ENCODE results near the gene PHF19. TPM values are rescaled to one million over a fixed set of nuclear protein-coding genes. Genes with fewer than 3 reads are reported as not detected.

PHF19 gene
- polyA plus RNA-seq, 1 of the 3 experiments (the other 2 are of a cell fraction) = 33.4 TPM

- TF ChIP-seq CHD2 (IDR thresholded peaks at IDR 0.05; ENCODE audit: low read length, partially characterized antibody) (no peak), MXI1 (IDR thresholded peaks at IDR 0.05; ENCODE audit: low read depth, low read length) (0 out of 2 replicates have a peak, but pooled peaks have one; percentile 5)
- peak; percentile 36 for DNase-seq
- H3K4me1 ChIP-seq (ENCODE audit: control insufficient read depth in 1 of 2, insufficient read depth in 2 of 2, low read depth in 1 of 2, low read length in 1 of 2) = peaks cover 15 to 28% of the 10 kb centered on the region in 2 experiments; a peak in 3 of 4 replicates
- 35% methylated on average over 7 of the region's 7 CpGs for WGBS (ENCODE audit: low lambda C conversion rate)
- H3K79me2 ChIP-seq (ENCODE audit: insufficient read depth) = peaks cover 26% of the 10 kb centered on the region
- peak overlapping the region; percentile 56; the same call in 1 of the 2 replicates for H2AFZ ChIP-seq (ENCODE audit: low read depth)
- ChIA-PET POLR2A (interaction anchor here (0.7 to 1.7 kb wide), 6 partner anchors 13 to 82 kb away, joined by 3 to 8 read pairs (median 4); partner anchors contain the start of gene FBXW2), CTCF (interaction anchor here (0.6 to 3.3 kb wide), 5 partner anchors 45 to 420 kb away, joined by 3 to 12 read pairs (median 3); no protein-coding TSS in a partner anchor)
- H3K9me3 ChIP-seq = no peaks in the 10 kb centered on the region
- H3K4me2 ChIP-seq = peak overlapping the region; percentile 94
- H4K20me1 ChIP-seq (ENCODE audit: insufficient read depth) = no peaks in the 10 kb centered on the region
- peaks cover 6 to 19% of the 10 kb centered on the region in 2 experiments for H3K36me3 ChIP-seq (replicated peaks in 1 of 2; ENCODE audit: control insufficient read depth in 1 of 2, insufficient read depth in 2 of 2, low read length in 1 of 2)
- no peaks in the 10 kb centered on the region for H3K27me3 ChIP-seq (ENCODE audit: insufficient read depth)
- H3K27ac ChIP-seq (ENCODE audit: low read depth in 2 of 2, low read length in 1 of 2) = peak overlapping the region; percentile 86 to 90
- H3K9me2 ChIP-seq = no peaks in the 10 kb centered on the region
- H3K9ac ChIP-seq = peak overlapping the region; percentile 99
- peaks cover 5% of the 10 kb centered on the region for H3F3A ChIP-seq (replicated peaks; ENCODE audit: insufficient read depth)
- H3K4me3 ChIP-seq (ENCODE audit: low read depth in 2 of 2, low read length in 1 of 2) = peak overlapping the region; percentile 65 to 74
These were observed 1.4 kb downstream of the PHF19 start for GRCh38 chr9:120875643-120875953.

GRCh38 chr9:120875195-120875565 is 1.8 kb downstream of the PHF19 start:
- ChIA-PET POLR2A (interaction anchor here (0.6 to 1.7 kb wide), 6 partner anchors 42 to 82 kb away, joined by 3 to 8 read pairs (median 4); partner anchors contain the start of gene FBXW2), CTCF (interaction anchor here (0.6 to 3.3 kb wide), 4 partner anchors 11 to 421 kb away, joined by 3 to 12 read pairs (median 6); no protein-coding TSS in a partner anchor)
- peak overlapping the region; percentile 94 for H3K4me2 ChIP-seq
- WGBS (ENCODE audit: low lambda C conversion rate) = 64% methylated on average over 4 of the region's 4 CpGs
- peak overlapping the region in 1 of 2 experiments; percentile 74; a peak in 2 of 4 replicates for H3K4me3 ChIP-seq (ENCODE audit: low read depth in 2 of 2, low read length in 1 of 2)
- peaks cover 15 to 28% of the 10 kb centered on the region in 2 experiments; a peak in 3 of 4 replicates for H3K4me1 ChIP-seq (ENCODE audit: control insufficient read depth in 1 of 2, insufficient read depth in 2 of 2, low read depth in 1 of 2, low read length in 1 of 2)
- peak overlapping the region; percentile 99; the same call in 1 of the 2 replicates for H3K9ac ChIP-seq
- no peaks in the 10 kb centered on the region for H3K27me3 ChIP-seq (ENCODE audit: insufficient read depth)
- H3K79me2 ChIP-seq (ENCODE audit: insufficient read depth) = peaks cover 26% of the 10 kb centered on the region
- H3K9me2 ChIP-seq = no peaks in the 10 kb centered on the region
- H2AFZ ChIP-seq (ENCODE audit: low read depth) = no peak overlapping the region
- H4K20me1 ChIP-seq (ENCODE audit: insufficient read depth) = no peaks in the 10 kb centered on the region
- H3K27ac ChIP-seq (ENCODE audit: low read depth in 2 of 2, low read length in 1 of 2) = peak overlapping the region; percentile 86 to 90
- peaks cover 10 to 20% of the 10 kb centered on the region in 2 experiments for H3K36me3 ChIP-seq (replicated peaks in 1 of 2; ENCODE audit: control insufficient read depth in 1 of 2, insufficient read depth in 2 of 2, low read length in 1 of 2)
- H3K9me3 ChIP-seq = no peaks in the 10 kb centered on the region
- peaks cover 5% of the 10 kb centered on the region for H3F3A ChIP-seq (replicated peaks; ENCODE audit: insufficient read depth)
- TF ChIP-seq SMC3 (IDR thresholded peaks at IDR 0.05; ENCODE audit: low read depth, low read length) (no peak), MXI1 (IDR thresholded peaks at IDR 0.05; ENCODE audit: low read depth, low read length) (peak; percentile 72)
- DNase-seq = peak; percentile 77

- peak overlapping the region in 1 of 2 experiments; percentile 66; a peak in 2 of 4 replicates for H3K27ac ChIP-seq (ENCODE audit: low read depth in 2 of 2, low read length in 1 of 2)
- H3K79me2 ChIP-seq (ENCODE audit: insufficient read depth) = peaks cover 26% of the 10 kb centered on the region
- no peaks in the 10 kb centered on the region for H3K27me3 ChIP-seq (ENCODE audit: insufficient read depth)
- peaks cover 15 to 28% of the 10 kb centered on the region in 2 experiments; a peak in 3 of 4 replicates for H3K4me1 ChIP-seq (ENCODE audit: control insufficient read depth in 1 of 2, insufficient read depth in 2 of 2, low read depth in 1 of 2, low read length in 1 of 2)
- no peak overlapping the region for H3K4me3 ChIP-seq (ENCODE audit: low read depth in 2 of 2, low read length in 1 of 2)
- DNase-seq = no peak
- no peak overlapping the region; the same call in 1 of the 2 replicates for H3K4me2 ChIP-seq
- POLR2A ChIA-PET = interaction anchor here (0.6 to 1.7 kb wide), 4 partner anchors 42 to 81 kb away, joined by 3 to 5 read pairs (median 4); partner anchors contain the start of gene FBXW2
- H3K9me2 ChIP-seq = no peaks in the 10 kb centered on the region
- H3K9ac ChIP-seq = no peak overlapping the region
- peaks cover 12 to 21% of the 10 kb centered on the region in 2 experiments for H3K36me3 ChIP-seq (replicated peaks in 1 of 2; ENCODE audit: control insufficient read depth in 1 of 2, insufficient read depth in 2 of 2, low read length in 1 of 2)
- WGBS (ENCODE audit: low lambda C conversion rate) = over 99% methylated on average over 9 of the region's 10 CpGs
- no peaks in the 10 kb centered on the region for H4K20me1 ChIP-seq (ENCODE audit: insufficient read depth)
- no peaks in the 10 kb centered on the region for H3K9me3 ChIP-seq
- H3F3A ChIP-seq (replicated peaks; ENCODE audit: insufficient read depth) = peaks cover 5% of the 10 kb centered on the region
- CTCF ChIA-PET = interaction anchor here (1.2 to 3.3 kb wide), 4 partner anchors 10 to 108 kb away, joined by 3 to 12 read pairs (median 6); no protein-coding TSS in a partner anchor
- no peak overlapping the region for H2AFZ ChIP-seq (ENCODE audit: low read depth)
- TF ChIP-seq ELF1 (IDR thresholded peaks at IDR 0.05) = no peak
- TF ChIP-seq NFIC (IDR thresholded peaks at IDR 0.05; ENCODE audit: borderline replicate concordance) = no peak
- TF ChIP-seq MAX (IDR thresholded peaks at IDR 0.05; ENCODE audit: low read depth) = no peak
- no peak for TF ChIP-seq YY1 (IDR thresholded peaks at IDR 0.05; ENCODE audit: low read depth)
- TF ChIP-seq CHD2 (IDR thresholded peaks at IDR 0.05; ENCODE audit: low read length, partially characterized antibody) = no peak
- no peak for TF ChIP-seq PBX3 (IDR thresholded peaks at IDR 0.05)
- TF ChIP-seq MEF2A (IDR thresholded peaks at IDR 0.05; ENCODE audit: borderline replicate concordance, low read depth) = no peak
- TF ChIP-seq POLR2AphosphoS5 (IDR thresholded peaks at IDR 0.05; ENCODE audit: low read depth, low read length) = no peak
- no peak for TF ChIP-seq USF2 (IDR thresholded peaks at IDR 0.05; ENCODE audit: borderline replicate concordance, low read depth, low read length)
- TF ChIP-seq IRF3 (IDR thresholded peaks at IDR 0.05; ENCODE audit: low read depth, low read length) = no peak
- no peak for TF ChIP-seq EZH2phosphoT487 (IDR thresholded peaks at IDR 0.05; ENCODE audit: borderline replicate concordance, low read depth)
- TF ChIP-seq MXI1 (IDR thresholded peaks at IDR 0.05; ENCODE audit: low read depth, low read length) = no peak
- no peak for TF ChIP-seq FOXJ3 (CRISPR knock-in tag; IDR thresholded peaks at IDR 0.05)
- TF ChIP-seq RFX5 (IDR thresholded peaks at IDR 0.05; ENCODE audit: low read length) = no peak
These were observed 2.5 kb downstream of the PHF19 start for GRCh38 chr9:120874226-120875194.
